Activated CD4-positive, alpha-beta T cell treated with anti-CD3 and anti-CD28 coated beads, Interleukin-2, amount 50 U/mL, for 4 hours (primary cell): ENCODE results near the gene ZC3H12C.

Experiments used
- DNase-seq, 2 experiments: peaks; one replicate each; pipeline ENCODE4 v3.0.0-alpha.2; 2020

The ZC3H12C gene

DNA sequence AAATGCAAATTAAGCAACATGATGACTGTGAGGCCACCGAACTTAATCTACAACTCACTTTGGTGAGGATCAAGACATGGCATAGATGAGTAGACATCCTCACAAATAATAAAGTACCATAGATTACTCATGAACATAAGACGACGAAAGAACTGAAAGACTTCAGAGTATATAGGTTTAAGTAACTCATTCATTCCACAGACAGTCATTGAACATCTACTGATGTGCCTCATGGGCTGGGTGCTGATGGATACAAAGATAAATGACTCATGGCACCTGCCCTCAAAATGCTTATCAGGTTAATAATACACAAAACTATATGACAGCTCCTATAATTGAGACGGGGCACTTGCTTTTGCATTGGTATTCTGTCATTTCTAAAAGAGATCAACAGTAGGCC lies 63.3 kb downstream of the ZC3H12C start:
- DNase-seq, result no peak

- DNase-seq, result no peak
Observed at GRCh38 chr11:110158317-110159200, 65.4 kb downstream of the ZC3H12C start.

- DNase-seq, result no peak
Observed at GRCh38 chr11:110159476-110159875, 66.3 kb downstream of the ZC3H12C start.

- DNase-seq, result no peak
Observed at GRCh38 chr11:110160016-110160415, 66.8 kb downstream of the ZC3H12C start.

GRCh38 chr11:110160437-110160836 lies 67.2 kb downstream of the ZC3H12C start:
- DNase-seq, result no peak

DNA sequence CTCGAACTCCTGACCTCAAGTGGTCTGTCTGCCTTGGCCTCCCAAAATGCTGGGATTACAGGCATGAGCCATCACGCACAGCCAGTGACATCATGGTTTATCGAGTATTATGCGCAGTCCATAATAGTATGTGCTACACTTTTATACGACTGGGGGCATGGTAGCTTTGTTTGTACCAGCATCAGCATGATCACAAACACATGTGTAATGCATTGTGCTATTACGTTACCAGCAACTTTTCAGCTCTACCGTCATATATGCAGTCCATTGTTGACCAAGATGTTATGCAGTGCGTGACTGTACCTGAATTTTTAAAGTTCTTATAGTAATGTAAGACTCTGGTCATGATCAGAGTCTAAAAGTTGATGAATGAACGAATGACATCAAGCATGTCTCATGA lies 67.9 kb downstream of the ZC3H12C start:
- no peak for DNase-seq

DNA sequence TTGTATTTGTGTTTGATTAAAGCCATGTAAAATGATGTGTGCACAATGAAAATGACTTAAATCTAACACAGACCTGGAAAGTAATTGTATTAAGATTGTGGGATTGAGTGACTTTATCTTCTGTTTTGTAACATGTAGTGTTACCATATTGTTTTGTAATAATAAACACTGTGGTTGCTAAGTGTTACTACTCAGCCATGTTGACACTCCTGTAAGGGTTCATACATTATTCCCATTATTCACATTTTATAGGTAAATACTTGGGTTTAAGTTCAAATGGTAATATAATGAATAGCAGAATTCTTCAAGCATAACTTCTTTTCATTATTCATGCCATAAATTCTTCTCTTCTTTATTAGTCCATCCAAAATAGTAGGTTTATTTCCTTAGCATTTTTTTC lies 69.0 kb downstream of the ZC3H12C start:
- DNase-seq, result no peak

DNA sequence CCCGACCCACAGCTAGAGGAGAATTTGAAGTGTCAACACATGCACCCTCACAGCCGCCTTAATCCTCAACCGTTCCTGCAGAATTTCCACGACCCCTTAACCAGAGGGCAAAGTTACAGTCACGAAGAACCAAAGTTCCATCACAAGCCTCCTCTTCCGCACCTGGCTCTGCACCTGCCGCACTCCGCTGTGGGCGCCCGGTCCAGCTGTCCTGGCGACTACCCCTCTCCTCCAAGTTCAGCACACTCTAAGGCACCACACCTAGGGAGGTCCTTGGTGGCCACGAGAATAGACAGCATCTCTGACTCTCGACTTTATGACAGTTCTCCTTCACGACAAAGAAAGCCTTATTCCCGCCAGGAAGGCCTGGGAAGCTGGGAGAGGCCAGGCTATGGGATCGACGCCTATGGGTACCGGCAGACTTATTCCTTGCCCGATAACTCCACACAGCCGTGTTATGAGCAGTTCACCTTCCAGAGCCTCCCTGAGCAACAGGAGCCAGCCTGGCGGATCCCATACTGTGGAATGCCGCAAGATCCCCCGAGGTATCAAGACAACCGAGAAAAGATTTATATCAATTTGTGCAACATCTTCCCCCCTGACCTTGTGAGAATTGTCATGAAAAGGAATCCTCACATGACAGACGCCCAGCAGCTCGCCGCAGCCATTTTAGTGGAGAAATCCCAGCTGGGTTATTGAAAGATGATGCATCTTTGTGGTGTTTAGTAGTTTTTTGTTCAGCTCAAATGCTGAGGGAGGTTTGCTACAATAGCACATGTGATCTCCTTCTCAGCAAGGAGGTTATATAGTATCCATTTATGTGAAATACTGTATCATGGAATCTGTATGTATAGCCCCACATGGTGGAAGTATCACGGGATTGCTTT lies 72.1 kb downstream of the ZC3H12C start:
- no peak for DNase-seq

DNA sequence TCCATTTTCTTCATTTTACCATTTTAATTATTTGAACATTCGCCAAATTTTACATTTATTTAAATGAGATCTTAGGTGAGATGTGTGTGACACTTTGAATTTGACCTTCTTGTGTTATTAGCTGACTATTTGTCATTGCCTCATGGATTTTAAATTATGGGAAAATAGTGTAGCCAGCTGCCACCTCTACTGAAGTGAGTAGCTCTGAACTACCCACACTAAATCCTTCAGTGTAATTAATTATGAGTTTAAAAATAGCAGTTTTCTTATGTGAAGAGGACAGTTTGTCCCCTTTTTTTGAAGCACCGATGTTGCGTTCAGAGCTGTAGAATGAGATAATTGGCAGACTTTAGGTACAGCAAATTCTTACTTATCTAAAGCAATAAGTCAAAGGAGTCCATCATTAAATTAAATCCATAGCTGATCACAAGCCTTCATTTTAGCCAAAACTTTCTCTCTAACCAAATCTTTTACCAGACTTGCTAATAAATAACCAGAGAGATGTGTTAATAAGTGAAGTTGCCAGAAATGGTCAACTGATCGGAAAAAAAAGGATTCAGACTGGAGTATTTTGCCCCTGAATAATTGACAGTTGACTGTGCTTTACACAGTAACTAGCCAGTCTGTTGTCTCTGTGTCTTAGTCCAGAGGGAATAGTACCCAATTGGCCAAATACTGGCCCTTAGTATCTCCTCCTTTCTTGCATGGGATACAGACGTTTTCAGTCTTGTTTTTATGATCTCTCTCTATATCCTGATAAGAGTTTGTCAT lies 75.0 kb downstream of the ZC3H12C start:
- DNase-seq, result no peak

DNA sequence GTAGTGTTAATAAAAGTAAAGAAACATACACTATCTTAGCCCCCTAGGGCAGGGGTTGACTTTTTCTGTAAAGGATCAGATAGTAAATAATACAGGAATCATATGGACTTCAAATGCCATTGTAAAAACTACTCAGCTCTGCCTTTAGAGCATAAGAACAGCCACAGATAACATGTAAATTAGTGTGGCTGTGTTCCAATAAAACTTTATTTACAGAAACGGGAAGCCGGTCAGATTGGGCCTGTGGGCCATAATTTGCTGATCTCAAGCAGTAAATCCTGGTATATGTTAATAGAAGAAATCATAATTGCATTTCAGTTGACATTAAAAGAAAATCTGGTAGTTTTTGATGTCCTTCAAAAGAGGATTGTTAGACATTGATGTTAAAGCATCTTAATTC lies 76.5 kb downstream of the ZC3H12C start:
- DNase-seq, result no peak

GRCh38 chr11:110172468-110173065 lies 79.4 kb downstream of the ZC3H12C start:
- no peak for DNase-seq

- peak; percentile 37 to 43 for DNase-seq
Observed at GRCh38 chr11:110173811-110174644, 80.8 kb downstream of the ZC3H12C start.

DNA sequence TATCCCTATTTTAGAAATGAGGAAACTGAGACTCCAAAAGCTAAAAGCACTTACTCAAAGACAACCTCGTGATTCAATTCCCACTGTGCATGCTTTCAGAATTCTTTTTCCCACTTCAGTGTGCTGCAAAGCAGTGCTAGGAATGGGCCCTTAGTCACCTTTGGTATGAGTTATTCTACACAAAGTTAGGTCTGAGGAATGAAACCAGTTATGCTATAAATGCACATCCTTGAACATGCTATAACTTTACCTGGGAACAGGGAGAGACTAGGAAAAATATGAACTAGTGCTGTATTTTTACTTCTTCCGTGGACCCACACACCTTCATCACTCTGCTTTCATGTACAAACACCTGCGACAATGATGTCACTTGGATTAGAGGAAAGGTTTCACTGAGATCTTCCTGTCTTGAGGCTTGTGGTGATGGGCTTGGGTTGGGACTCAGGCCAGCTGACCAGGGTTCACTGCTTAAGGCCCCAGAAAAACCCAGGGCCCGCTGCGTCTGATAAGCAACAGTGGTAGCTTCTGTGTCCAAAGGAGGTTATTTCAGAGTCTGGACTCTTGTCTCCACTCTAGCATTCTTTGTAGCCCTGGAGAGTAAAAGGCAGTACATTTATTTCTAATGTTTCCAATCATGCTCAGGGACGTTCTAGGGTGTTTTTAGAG lies 81.6 kb downstream of the ZC3H12C start:
- DNase-seq, result no peak

DNA sequence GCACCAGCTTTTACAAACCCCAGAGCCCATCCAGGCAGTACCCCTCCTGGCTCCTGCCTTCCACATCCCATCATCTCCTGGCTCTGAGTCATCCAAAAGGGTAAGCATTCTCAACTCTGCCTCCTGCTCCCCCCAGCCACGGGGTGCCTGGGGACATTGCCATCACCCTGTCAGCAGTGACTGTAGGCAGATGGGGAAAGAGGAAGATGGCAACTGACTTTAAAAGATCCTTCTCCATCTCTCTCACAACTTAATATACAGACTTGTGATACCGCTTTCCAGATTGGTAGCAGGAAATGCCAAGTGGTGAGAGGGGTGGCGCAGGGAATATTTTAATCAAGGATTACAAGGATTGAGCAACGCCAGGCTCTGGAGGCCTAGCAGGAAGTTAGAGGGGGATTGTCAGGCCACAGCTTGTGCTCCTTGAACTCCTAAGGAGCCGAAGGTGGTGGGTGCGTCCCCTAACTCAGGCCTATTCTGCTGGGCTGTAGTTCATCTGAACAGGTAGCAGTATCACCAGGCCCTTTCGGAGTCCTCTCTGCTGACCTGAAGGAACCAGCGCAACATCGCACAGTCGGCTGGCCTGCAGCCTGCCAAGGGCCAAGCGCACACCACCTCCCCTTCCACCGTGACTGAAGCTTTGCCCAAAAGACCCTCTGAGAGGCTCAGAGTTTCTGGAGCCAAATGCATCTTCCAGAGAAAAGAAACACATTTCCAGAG lies 83.3 kb downstream of the ZC3H12C start:
- DNase-seq, result no peak

DNA sequence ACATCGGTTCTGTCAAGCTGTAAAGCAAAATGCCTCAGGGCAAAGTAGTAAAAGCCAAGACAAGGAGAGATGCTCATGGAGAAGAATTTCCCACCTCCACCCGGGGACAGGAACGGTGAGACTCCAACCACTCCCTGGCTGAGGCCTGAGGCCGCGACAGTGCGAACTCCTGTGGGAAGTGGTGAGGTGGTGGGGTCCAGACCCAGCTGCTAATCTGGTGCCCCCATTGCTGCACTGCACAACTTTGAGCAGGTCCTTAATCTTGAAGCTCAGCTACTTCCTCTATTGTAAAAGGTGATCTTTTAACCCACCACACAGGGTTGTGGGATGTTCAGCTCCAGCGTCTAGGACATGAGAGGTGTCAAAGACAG lies 83.9 kb downstream of the ZC3H12C start:
- no peak for DNase-seq

DNA sequence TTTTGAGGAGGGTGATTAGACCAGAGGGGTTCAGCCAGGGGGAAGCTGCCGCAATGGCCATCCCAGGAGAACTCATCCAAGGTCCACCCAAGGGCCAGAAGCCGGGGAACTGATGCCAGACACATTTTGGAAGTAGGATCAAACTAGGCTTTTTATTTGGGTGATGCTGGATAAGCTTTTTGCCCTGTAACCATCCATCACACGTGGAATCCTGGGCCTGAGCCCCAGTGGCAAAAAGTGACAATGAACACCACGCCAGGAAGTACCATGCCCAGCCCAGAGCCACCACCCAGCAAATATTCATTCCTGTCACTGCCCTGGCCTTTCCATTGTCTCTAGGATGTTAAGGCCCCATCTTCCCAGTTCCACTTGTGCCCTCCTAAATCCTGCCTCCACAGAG lies 85.9 kb downstream of the ZC3H12C start:
- DNase-seq, result no peak

DNA sequence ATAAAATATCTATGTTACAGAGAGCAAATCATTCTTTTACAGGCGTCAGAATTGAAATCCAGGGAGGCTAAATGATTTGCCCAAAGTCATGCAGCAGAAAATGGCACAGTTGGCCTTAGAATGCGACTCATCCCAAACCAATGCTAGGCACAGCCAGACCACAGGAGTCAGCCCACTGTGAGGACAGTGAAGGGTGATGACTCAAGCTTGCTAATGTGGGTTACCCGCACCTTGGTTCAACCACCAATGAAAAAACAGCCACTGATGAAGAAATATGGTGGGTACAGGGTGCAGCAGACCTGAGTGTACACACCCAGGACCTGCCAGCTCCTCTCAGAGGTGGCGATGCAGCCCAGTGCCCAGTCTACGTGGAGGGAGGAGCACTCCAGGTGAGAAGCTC lies 89.7 kb downstream of the ZC3H12C start:
- no peak for DNase-seq

DNA sequence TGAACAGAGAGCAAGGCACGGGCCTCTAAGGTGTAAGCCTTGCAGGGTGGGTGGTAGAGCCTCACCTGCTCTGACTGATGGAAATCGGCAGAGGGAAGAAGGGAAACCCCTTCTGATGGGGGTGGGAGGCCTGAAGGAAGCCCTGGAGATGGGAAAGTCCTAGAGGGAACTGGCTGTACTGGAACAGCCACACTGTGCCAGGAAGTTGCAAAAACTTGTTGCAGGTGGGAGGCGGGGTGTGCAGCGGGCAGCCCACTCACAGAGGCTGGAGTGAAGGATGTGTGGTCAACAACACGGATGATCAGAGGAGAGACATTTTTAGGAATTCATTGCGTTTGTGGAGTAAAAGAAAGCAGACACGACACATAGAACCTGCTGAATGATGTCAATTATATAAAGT lies 91.3 kb downstream of the ZC3H12C start:
- no peak for DNase-seq

- DNase-seq, result no peak
Observed at GRCh38 chr11:110185121-110185591, 92.0 kb downstream of the ZC3H12C start.

GRCh38 chr11:110185599-110185998 lies 92.4 kb downstream of the ZC3H12C start:
- no peak for DNase-seq
